Renal cortex interstitium (tissue), 11 donors: Measurements from ENCODE around the gene TTLL1. TPM values are rescaled to one million over a fixed set of nuclear protein-coding genes. Genes with fewer than 3 reads are reported as not detected.
"Not testable (repeated sequence)": the region's sequence is repeated elsewhere in the genome, so short reads cannot be mapped to it uniquely, and the experiment has no call there.

Source experiments
- DNase-seq, 11 donors: peaks; one replicate each; pipeline ENCODE4 v3.0.0-alpha.2; 2013; ENCODE audit warnings: low read depth in 9 of 11, low spot score in 4 of 11; ENCODE audit errors: extremely low read depth in 1 of 11
- polyA plus RNA-seq, 3 donors: library from polyadenylated mRNA; unstranded; fragments of 120-200 nt; gene quantifications; one replicate each; pipeline ENCODE4 v1.2.1, GENCODE V29; 2013; ENCODE audit not compliant: insufficient read length in 3 of 3

TTLL1 gene
- polyA plus RNA-seq, 3 donors = 16.3 to 20.6 (median 19.3) TPM

DNA sequence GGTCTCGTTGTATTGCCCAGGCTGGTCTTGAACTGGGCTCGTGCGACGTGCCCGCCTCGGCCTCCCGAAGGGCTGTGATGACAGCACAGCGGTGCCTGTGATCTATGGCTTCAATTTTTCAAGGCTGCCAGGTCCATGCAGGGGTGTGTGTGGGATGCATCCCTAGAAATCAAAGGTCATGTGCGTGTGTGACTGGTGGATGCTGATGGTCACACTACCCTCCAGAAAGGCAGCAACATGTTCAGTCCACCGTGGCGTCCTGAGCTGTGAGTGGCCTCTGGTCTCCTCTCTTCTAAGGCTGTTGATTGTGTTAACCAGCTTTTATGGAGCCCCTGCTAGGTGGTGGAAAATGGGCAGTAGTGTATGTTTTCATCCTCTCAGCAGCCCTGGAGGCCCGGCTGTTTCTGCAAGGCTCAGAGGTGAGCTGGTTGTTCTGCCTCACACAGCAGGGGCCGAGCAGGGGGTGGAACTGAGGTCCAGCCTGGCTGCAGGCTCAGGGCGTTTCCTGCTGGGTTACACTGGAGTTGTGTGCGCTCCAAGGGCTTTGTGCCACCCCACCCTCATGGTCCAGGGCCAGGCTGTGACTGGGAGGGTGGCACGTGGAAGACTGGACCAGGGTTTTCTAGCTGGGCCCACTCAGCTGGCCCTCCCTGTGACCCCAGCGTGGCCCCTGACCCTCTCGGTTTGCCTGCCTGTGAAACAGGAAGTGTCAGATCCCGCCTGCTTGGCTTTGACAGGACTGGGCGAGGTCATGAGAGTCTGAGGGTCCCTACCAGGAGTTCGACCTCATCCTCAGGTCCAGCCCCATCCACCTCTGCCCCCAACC is 29.0 kb upstream of the TTLL1 start:
- DNase-seq = no peak

GRCh38 chr22:43116932-43117331 is 27.7 kb upstream of the TTLL1 start:
- DNase-seq = no peak

DNA sequence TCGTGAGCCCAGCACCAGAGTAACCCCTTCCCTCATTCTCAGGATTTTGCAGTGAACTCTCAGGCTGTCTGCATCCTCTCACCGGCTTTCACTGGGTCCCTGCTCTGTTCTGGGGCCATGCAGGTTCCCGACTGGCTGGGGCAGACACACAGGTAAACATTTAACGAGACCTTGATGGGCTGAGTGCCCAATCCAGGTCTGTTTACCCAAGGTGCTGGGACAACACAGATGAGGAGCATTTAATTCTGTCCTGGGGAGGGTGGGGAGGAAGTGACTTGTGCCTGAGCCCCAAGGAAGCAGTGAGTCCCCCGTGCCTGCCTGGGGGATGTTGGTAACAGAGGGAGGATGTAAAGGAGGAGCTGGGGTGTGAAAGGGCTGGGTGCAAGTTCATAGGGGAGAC is 25.8 kb upstream of the TTLL1 start:
- DNase-seq = no peak

DNA sequence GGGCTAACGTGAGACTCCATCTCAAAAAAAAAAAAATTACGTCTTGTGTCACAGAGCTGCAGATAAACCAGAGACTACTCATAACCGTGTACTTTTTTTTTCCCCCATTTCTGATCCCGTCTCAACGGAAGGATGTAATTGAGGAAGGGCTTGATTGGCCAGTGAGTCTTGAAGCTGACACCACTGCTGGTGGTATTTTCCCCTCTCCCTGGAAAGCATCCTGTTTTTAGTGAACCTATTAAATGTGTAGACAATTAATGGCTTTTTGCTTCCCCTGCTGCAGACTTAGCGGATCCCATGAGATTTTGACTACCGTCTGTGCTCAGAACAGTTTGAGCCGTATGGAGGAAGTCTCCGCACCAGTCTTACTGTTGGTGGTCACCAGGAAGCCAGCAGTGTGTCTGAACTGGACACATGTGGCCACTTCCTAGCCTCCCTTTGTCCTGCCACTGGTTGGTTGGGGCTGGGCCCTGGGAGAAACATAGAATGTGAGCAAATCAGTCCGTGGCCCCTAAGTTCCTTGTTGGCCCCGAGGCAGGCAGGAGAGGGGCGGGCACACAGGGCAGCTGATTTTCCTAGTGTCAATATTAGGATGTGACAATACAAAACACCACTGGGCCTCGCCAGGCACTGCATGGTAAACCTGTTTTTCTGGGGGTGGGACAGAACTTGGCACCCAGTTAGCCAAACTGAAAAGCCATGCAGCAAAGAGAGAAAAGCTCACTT is 24.5 kb upstream of the TTLL1 start:
- no peak for DNase-seq

DNA sequence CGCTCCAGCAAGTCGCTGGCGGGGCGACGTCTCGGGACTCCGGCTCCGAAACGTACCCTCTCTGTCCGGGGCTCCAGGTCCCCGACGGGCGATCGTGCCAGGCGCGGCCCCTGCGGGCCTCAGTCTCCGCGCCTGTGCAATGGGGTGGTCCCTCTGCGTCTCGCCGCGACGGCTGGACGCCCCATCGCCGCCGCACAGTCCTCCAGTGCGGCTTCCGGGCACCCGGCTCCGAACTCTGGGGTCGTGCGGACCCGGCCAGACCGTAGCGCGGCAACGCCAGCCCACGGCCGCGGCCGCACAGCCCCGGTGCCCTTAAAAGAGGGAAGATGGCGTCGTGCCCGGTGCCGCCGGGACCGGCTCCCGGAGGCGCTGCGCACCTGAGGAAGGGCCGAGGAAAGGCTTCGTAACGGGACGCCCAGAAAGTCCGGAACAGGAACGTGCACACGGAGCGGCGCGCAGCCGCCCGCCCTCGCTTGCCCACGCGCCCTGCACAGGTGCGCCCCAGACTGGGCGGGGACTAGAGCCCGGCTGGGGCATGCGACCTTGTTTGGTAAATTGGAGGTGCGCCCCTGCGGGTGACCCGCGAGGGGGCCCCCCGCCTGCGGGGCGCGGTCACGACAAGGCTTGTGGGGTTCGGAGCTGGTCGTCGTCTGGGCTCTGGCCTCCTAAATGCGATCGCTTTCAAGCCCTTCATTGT is 21.9 kb upstream of the TTLL1 start:
- DNase-seq = no peak

DNA sequence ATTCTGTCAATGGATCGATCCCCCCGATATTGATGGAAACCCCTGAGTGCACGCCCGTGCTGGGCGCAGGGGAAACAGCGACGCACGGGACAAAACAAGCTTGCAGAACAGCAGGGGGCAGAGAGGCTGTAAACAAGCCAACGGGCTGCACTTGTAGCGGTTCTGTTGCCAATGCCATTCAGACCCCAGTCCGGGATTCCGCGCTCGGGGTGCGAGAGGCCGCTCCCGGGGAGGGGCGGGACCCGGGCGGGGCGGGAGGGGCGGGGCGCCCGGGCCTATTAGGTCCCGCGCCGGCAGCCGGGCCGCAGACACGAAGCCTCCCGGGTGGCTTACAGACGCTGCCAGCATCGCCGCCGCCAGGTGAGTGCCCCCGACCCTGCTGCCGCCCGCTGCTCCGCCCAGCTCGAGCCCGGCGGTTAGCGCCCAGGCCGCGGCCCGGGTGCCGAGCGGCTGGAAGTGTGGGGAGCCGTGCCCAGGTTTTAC is 21.3 kb upstream of the TTLL1 start, which contains the start of gene BIK:
Gene BIK, plus strand, starts transcription at position 307 of the 483 bp plus-strand sequence. CDS start 13,273 bp downstream, outside the sequence.
- no peak for DNase-seq

DNA sequence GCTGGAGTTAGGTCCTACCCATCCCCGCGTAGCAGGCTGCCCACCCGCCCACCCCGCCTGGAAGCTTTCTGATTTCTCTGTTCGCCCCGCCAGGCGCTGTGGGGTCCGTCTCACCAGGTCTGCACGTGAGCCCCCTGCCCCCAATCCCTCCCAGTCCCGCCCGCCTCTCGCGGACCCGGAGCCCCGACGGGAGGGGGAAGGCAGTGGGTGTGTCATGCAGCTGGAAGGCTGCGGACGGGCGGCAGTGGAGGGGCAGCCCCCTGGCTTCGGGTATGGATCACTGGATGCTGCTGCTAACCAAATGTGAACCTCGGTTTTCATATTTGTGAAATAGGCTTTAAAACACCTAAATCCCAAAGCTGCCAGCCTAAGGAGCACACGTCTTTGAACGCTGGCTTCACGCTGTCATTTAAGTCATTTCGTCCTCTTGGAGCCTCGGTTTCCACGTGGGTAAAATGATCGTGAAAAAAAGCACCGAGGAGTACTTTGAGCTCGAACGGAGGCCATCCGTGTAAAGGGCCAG is 20.8 kb upstream of the TTLL1 start:
- DNase-seq = no peak

DNA sequence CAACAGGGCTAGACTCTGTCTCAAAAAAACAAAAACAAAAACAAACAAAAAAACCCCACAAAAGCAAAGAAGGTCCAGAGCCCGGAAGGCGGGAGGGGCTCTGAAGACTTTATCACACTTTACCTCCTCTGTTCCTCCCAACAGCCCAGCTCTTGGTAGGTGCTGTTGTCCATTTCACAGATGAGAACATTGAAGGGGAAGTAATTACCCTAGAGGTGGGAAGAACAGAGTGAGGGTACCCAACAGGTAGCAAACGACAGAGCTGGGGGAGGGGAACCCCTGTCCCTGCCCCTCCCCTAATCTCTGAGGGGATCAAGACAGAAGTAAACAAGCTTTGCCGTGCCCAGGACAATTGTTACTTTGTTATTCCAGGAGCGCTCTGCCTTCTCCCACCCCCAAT is 20.3 kb upstream of the TTLL1 start:
- no peak for DNase-seq

- DNase-seq = no peak
Measured at GRCh38 chr22:43106302-43106701, 17.1 kb upstream of the TTLL1 start.

DNA sequence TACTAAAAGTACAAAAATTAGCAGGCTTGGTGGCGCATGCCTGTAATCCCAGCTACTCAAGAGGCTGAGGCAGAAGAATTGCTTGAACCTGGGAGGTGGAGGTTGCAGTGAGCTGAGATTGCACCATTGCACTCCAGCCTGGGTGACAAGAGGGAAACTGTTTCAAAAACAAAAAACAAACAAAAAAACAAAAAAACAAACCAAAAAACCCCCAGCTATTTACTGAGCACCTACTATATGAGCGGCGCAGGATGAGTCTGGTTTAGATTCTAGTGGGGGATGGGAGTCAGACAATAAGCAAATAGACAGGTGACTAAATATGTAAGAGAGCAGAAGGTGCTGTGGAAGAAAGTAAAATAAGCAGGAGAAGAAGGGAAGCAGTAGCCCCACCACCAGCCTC is 15.8 kb upstream of the TTLL1 start:
- DNase-seq = not testable (repeated sequence)

GRCh38 chr22:43104056-43104625 is 14.9 kb upstream of the TTLL1 start:
- DNase-seq = not testable (repeated sequence)

DNA sequence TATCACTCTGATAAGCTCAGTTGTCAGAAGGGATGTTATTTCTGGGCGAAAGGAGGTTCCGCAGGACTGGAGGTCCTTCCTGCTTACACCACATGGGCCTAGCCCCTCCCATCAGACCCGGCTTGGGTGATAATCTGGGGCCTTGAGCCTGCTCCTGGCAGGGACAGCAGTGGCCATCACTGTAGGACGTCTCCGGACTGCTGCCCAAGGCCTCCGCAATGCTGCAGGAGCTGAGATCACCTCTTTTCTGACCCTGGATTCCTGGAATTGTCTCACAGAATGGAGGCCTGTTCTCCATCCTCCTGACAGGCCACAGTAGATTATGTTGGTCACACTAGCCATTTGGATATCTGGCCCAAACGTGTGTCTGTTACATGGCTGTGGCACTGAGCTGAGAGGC is 12.1 kb upstream of the TTLL1 start:
- DNase-seq = no peak

DNA sequence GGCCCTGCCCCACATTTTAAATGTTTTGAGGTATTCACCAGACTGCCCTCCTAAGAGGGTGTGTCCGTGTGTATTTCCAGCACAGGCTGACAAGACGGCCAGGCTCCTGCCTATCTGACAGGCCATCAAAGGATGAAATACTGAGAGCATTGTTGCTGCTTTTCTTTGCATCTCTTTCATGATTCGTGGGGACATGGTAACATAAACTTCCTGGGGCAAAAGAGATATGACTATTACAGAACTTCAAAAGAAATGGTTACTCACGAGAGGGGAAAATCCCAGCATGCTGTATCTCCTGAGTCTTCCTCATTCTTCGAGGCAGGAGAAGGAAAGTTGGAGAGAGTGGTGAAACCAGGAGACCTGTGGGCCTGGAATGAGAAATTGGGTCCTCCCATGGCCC is 11.0 kb upstream of the TTLL1 start:
- DNase-seq = no peak

GRCh38 chr22:43099095-43099494 is 9.9 kb upstream of the TTLL1 start:
- DNase-seq = no peak

DNA sequence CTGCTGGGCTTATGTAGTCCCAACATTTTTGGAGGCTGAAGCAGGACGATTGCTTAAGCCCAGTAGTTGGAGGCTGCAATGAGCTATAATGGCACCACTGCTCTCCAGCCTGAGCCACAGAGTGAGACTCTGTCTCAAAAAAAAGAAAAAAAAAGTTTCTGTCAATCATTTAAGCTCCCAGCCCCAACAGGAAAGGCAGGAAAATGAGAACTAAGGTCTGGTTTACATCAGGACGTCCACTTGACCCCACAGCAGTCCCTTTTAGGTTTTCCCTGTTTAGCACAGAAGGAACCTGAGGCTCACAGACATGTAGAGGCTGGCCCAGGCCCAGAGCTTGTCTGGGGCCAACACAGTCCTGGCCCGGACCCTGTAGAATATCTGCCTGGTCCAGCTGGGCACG is 9.2 kb upstream of the TTLL1 start:
- no peak for DNase-seq

GRCh38 chr22:43096420-43096819 is 7.2 kb upstream of the TTLL1 start:
- no peak for DNase-seq

DNA sequence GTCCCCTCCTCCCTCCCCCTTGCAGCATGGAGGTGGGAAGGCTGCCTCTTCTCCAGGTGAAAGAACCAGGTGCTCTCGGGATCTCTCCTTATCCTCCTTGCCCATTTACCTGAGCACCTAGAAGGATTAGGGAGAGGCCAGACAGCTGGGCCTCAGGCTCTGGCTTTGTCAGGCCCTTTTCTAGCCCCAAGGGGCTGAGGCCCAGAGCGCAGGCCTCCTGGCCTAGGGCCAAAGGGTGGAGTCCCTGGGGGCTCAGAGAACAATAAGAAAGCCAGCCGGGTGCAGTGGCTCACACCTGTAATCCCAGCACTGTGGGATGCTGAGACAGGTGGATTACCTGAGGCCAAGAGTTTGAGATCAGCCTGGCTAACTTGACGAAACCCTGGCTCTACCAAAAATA is 5.4 kb upstream of the TTLL1 start:
- DNase-seq = no peak

- DNase-seq = no peak
Measured at GRCh38 chr22:43094085-43094484, 4.9 kb upstream of the TTLL1 start.

DNA sequence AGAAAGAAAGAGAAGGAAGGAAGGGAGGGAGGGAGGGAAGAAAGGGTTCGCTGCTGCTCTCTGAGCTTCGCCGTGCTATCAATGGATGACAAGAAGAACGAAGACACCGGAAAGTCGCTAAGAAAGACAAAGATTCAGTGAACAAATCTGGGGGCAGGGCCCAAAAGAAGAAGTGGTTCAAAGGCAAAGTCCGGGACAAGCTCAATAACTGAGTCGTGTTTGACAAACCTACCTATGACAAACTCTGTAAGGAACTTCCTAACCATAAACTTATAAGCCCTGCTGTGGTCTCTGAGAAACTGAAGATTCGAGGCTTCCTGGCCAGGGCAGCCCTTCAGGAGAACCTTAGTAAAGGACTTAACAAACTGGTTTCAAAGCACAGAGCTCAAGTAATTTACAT is 2.9 kb upstream of the TTLL1 start:
- DNase-seq = no peak
